Neural cell (in vitro differentiated cells): Measurements from ENCODE around the gene USP32. TPM values are rescaled to one million over a fixed set of nuclear protein-coding genes. Genes with fewer than 3 reads are reported as not detected.

Source experiments
- H2AFZ ChIP-seq: fragments of 200-600, 300-800 bp; sonication (generic), shearing (Covaris generic); 2 replicates; pipeline ENCODE4 v1.6.0; 2014; ENCODE audit warnings: low read depth, mild to moderate bottlenecking, antibody characterized with exemption, low read length, moderate library complexity
- H3F3A ChIP-seq: fragments of 200-600 bp; shearing (Covaris generic); 2 replicates; pipeline ENCODE4 v1.6.1; 2016; ENCODE audit warnings: mild to moderate bottlenecking, moderate library complexity, mixed read lengths, antibody characterized with exemption, low read length; ENCODE audit not compliant: insufficient read depth, poor library complexity, severe bottlenecking
- H3K27ac ChIP-seq: fragments of 200-600, 300-800 bp; sonication (generic), shearing (Covaris generic); 2 replicates; pipeline ENCODE4 v1.5.1; 2014; ENCODE audit warnings: mild to moderate bottlenecking, low read length, moderate library complexity
- H3K27me3 ChIP-seq: fragments of 300-800, 200-600 bp; sonication (generic), shearing (Covaris generic); 2 replicates; pipeline ENCODE4 v1.6.0; 2014; ENCODE audit warnings: mild to moderate bottlenecking, low read depth, low read length, moderate library complexity; ENCODE audit not compliant: insufficient read depth
- H3K36me3 ChIP-seq: fragments of 300-800, 200-600 bp; sonication (generic), shearing (Covaris generic); 2 replicates; pipeline ENCODE4 v1.5.1; 2014; ENCODE audit warnings: mild to moderate bottlenecking, antibody characterized with exemption, low read length, moderate library complexity; ENCODE audit not compliant: insufficient read depth
- H3K4me2 ChIP-seq: fragments of 300-800, 200-600 bp; sonication (generic), shearing (Covaris generic); 2 replicates; pipeline ENCODE4 v1.6.0; 2014; ENCODE audit warnings: mild to moderate bottlenecking, low read length
- H3K4me3 ChIP-seq: fragments of 300-800, 200-600 bp; sonication (generic), shearing (Covaris generic); 2 replicates; pipeline ENCODE4 v1.5.1; 2014; ENCODE audit warnings: mild to moderate bottlenecking, low read length, moderate library complexity
- H3K79me2 ChIP-seq: fragments of 200-600 bp; shearing (Covaris generic); replicated peaks from 2 replicates; pipeline ENCODE4 v1.6.0; 2014; ENCODE audit warnings: mild to moderate bottlenecking, low read length, moderate library complexity; ENCODE audit not compliant: insufficient read depth
- H3K9ac ChIP-seq: fragments of 300-800, 200-600 bp; sonication (generic), shearing (Covaris generic); 2 replicates; pipeline ENCODE4 v1.6.1; 2016; ENCODE audit warnings: mild to moderate bottlenecking, low read length, mixed read lengths
- H3K9me2 ChIP-seq: fragments of 200-600 bp; shearing (Covaris generic); 2 replicates; pipeline ENCODE4 v1.6.1; 2016; ENCODE audit warnings: mild to moderate bottlenecking, low read length, mixed read lengths; ENCODE audit not compliant: insufficient read depth
- H3K9me3 ChIP-seq: fragments of 200-600, 300-800 bp; sonication (generic), shearing (Covaris generic); 2 replicates; pipeline ENCODE4 v1.6.1; 2016; ENCODE audit warnings: mild to moderate bottlenecking, mixed run types, low read length, moderate library complexity, mixed read lengths
- H4K20me1 ChIP-seq: fragments of 200-600 bp; shearing (Covaris generic); 2 replicates; pipeline ENCODE4 v1.6.1; 2016; ENCODE audit warnings: mild to moderate bottlenecking, mixed run types; ENCODE audit not compliant: insufficient read depth
- EP300 ChIP-seq: fragments of 450-650 bp; conservative IDR thresholded peaks from 2 replicates; pipeline ENCODE4 v1.6.1; 2014; ENCODE audit warnings: antibody characterized with exemption, mild to moderate bottlenecking, moderate library complexity; ENCODE audit not compliant: poor library complexity, severe bottlenecking
- EZH2 ChIP-seq: fragments of 200-600, 300-800 bp; shearing (Covaris generic), sonication (generic); IDR thresholded peaks from 2 replicates; pipeline ENCODE4 v1.6.1; 2014; ENCODE audit warnings: antibody characterized with exemption, low read length, borderline replicate concordance, mild to moderate bottlenecking; ENCODE audit not compliant: insufficient read depth, poor library complexity, severe bottlenecking
- MXI1 ChIP-seq: fragments of 450-650 bp; conservative IDR thresholded peaks from 2 replicates; pipeline ENCODE4 v1.6.1; 2014; ENCODE audit warnings: antibody characterized with exemption, mild to moderate bottlenecking; ENCODE audit not compliant: poor library complexity, severe bottlenecking
- POLR2AphosphoS5 ChIP-seq: IDR thresholded peaks from 2 replicates; pipeline ENCODE4 v1.6.1; 2012
- RAD21 ChIP-seq: fragments of 450-650 bp; conservative IDR thresholded peaks from 2 replicates; pipeline ENCODE4 v1.6.1; 2014; ENCODE audit warnings: antibody characterized with exemption, mild to moderate bottlenecking, moderate library complexity
- SMC3 ChIP-seq: fragments of 450-650 bp; conservative IDR thresholded peaks from 2 replicates; pipeline ENCODE4 v1.6.1; 2014; ENCODE audit warnings: antibody characterized with exemption, mild to moderate bottlenecking, moderate library complexity; ENCODE audit not compliant: poor library complexity
- TAF1 ChIP-seq: IDR thresholded peaks from 2 replicates; pipeline ENCODE4 v1.6.1; 2012; ENCODE audit warnings: low read depth
- polyA plus RNA-seq: library from polyadenylated mRNA; depleted of rRNA; stranded (reverse); fragments of >200 nt; gene quantifications from 2 replicates; pipeline ENCODE4 v1.2.3, GENCODE V29; 2014
- TF ChIP-seq, protein P1 (sequence below): IDR thresholded peaks from 2 replicates; pipeline ENCODE4 v1.6.1; 2012; ENCODE audit warnings: borderline replicate concordance
- TF ChIP-seq, protein P2 (sequence below): fragments of 450-650 bp; IDR thresholded peaks from 2 replicates; pipeline ENCODE4 v1.5.1; 2014; ENCODE audit warnings: antibody characterized with exemption, mild to moderate bottlenecking, moderate library complexity; ENCODE audit not compliant: poor library complexity, severe bottlenecking

USP32 gene
- polyA plus RNA-seq, 1 donor from 2014 or later: 25.7 TPM

DNA sequence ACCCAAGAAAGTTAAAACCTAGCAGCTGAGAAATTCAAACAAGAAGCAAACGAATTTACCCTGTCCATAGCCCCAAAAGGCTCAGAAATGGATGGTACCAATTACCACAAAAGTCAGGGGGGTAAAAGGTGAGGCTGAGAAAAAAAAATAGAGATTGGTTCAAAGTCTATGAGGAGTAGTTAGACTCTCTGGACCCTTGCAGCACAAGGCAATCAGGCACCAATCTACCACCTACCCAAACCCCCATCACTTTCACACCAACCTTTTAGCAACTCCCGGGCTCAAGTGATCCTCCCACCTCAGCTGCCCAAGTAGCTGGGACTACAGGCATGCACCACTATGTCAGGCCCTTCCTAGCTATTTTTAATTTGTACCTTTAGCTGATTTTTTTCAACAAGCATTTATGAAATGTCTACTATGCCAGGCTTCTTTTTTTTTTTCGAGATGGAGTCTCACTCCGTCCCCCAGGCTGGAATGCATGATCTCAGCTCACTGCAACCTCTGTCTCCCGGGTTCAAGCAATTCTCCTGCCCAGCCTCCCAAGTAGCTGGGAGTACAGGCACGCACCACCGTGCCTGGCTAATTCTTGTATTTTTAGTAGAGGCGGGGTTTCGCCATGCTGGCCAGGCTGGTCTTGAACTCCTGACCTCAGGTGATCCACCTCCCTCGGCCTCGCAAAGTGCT is 40.8 kb downstream of the USP32 start:
- Histone ChIP-seq H3K9me3 (no peaks in the 10 kb centered on the region), H3K4me3 (no peak overlapping the region), H3K27ac (no peak overlapping the region), H3K9ac (no peak overlapping the region), H2AFZ (no peak overlapping the region), H3K9me2 (no peaks in the 10 kb centered on the region), H3F3A (no peaks in the 10 kb centered on the region), H3K27me3 (no peaks in the 10 kb centered on the region), H3K36me3 (no peaks in the 10 kb centered on the region), H3K4me2 (no peak overlapping the region), H4K20me1 (no peaks in the 10 kb centered on the region), H3K79me2 (peaks cover 5% of the 10 kb centered on the region)
- TF ChIP-seq POLR2AphosphoS5 (no peak), RAD21 (no peak), SMC3 (no peak), MXI1 (no peak), EP300 (no peak), EZH2 (no peak), TAF1 (no peak)
- TF ChIP-seq, protein P1, sequence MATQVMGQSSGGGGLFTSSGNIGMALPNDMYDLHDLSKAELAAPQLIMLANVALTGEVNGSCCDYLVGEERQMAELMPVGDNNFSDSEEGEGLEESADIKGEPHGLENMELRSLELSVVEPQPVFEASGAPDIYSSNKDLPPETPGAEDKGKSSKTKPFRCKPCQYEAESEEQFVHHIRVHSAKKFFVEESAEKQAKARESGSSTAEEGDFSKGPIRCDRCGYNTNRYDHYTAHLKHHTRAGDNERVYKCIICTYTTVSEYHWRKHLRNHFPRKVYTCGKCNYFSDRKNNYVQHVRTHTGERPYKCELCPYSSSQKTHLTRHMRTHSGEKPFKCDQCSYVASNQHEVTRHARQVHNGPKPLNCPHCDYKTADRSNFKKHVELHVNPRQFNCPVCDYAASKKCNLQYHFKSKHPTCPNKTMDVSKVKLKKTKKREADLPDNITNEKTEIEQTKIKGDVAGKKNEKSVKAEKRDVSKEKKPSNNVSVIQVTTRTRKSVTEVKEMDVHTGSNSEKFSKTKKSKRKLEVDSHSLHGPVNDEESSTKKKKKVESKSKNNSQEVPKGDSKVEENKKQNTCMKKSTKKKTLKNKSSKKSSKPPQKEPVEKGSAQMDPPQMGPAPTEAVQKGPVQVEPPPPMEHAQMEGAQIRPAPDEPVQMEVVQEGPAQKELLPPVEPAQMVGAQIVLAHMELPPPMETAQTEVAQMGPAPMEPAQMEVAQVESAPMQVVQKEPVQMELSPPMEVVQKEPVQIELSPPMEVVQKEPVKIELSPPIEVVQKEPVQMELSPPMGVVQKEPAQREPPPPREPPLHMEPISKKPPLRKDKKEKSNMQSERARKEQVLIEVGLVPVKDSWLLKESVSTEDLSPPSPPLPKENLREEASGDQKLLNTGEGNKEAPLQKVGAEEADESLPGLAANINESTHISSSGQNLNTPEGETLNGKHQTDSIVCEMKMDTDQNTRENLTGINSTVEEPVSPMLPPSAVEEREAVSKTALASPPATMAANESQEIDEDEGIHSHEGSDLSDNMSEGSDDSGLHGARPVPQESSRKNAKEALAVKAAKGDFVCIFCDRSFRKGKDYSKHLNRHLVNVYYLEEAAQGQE: no peak
- TF ChIP-seq, protein P2, sequence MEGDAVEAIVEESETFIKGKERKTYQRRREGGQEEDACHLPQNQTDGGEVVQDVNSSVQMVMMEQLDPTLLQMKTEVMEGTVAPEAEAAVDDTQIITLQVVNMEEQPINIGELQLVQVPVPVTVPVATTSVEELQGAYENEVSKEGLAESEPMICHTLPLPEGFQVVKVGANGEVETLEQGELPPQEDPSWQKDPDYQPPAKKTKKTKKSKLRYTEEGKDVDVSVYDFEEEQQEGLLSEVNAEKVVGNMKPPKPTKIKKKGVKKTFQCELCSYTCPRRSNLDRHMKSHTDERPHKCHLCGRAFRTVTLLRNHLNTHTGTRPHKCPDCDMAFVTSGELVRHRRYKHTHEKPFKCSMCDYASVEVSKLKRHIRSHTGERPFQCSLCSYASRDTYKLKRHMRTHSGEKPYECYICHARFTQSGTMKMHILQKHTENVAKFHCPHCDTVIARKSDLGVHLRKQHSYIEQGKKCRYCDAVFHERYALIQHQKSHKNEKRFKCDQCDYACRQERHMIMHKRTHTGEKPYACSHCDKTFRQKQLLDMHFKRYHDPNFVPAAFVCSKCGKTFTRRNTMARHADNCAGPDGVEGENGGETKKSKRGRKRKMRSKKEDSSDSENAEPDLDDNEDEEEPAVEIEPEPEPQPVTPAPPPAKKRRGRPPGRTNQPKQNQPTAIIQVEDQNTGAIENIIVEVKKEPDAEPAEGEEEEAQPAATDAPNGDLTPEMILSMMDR: no peak

DNA sequence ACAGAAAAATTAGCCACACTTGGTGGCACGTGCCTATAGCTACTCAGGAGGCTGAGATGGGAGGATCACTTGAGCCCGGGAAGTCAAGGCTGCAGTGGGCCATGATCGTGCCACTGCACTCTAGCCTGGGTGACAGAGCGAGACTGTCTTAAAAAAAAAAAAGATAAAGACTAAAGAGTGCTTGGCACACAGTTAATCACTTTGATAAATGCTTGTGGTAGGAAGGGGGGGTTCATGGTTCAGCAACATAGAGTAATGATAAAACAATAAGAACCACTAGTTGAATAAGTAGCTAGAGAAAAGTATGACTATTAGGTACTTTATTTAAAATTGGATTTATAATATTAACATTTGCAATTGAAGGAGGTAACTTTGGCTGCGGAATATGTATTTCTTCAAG is 43.3 kb downstream of the USP32 start:
- no peaks in the 10 kb centered on the region for H3K79me2 ChIP-seq
- TF ChIP-seq EZH2 (no peak), EP300 (no peak), TAF1 (no peak), POLR2AphosphoS5 (no peak), RAD21 (no peak), MXI1 (no peak), SMC3 (no peak)
- TF ChIP-seq, protein P2: no peak
- TF ChIP-seq, protein P1: no peak
- no peak overlapping the region for H3K4me2 ChIP-seq
- H3F3A ChIP-seq: no peaks in the 10 kb centered on the region
- no peak overlapping the region for H3K27ac ChIP-seq
- H3K36me3 ChIP-seq: no peaks in the 10 kb centered on the region
- no peaks in the 10 kb centered on the region for H3K9me3 ChIP-seq
- no peak overlapping the region for H3K9ac ChIP-seq
- no peak overlapping the region for H2AFZ ChIP-seq
- H3K4me3 ChIP-seq: no peak overlapping the region
- no peaks in the 10 kb centered on the region for H3K9me2 ChIP-seq
- H3K27me3 ChIP-seq: no peaks in the 10 kb centered on the region
- no peaks in the 10 kb centered on the region for H4K20me1 ChIP-seq
